ENCODE data around the gene GABRA1.
A peak's percentile ranks its signal among the peaks of the same experiment; 100 is the strongest.

Gene GABRA1

GRCh38 chr5:161847941-161848391, at the start of gene GABRA1:
Gene GABRA1, plus strand, starts transcription at chr5:161848120. Its CDS starts 2,691 bp downstream, at chr5:161850811.
- no peak for DNase-seq (ENCODE audit: low read depth)
- H3K4me3 ChIP-seq (ENCODE audit: low read depth, low read length): no peak within 1 kb of the TSS
- TF ChIP-seq CTCF (IDR thresholded peaks at IDR 0.05; ENCODE audit: control insufficient read depth, extremely low read depth, insufficient read depth): no peak

GRCh38 chr5:161799316-161799715, 48.6 kb upstream of the GABRA1 start:
- no peak overlapping the region for H3K4me3 ChIP-seq (ENCODE audit: low read depth, low read length)
- TF ChIP-seq CTCF (IDR thresholded peaks at IDR 0.05; ENCODE audit: control insufficient read depth, extremely low read depth, insufficient read depth): no peak

GRCh38 chr5:161804263-161804662, 43.7 kb upstream of the GABRA1 start:
- H3K4me3 ChIP-seq (ENCODE audit: low read depth, low read length): no peak overlapping the region
- DNase-seq (ENCODE audit: low read depth): no peak
- no peak for TF ChIP-seq CTCF (IDR thresholded peaks at IDR 0.05; ENCODE audit: control insufficient read depth, extremely low read depth, insufficient read depth)

More at GRCh38 chr5:161799316-161799715, 48.6 kb upstream of the GABRA1 start:
- no peak for DNase-seq (ENCODE audit: low read depth)

- H3K4me3 ChIP-seq (ENCODE audit: low read depth, low read length): no peak overlapping the region
- peak; percentile 13 for DNase-seq (ENCODE audit: low read depth)
- TF ChIP-seq CTCF (IDR thresholded peaks at IDR 0.05; ENCODE audit: control insufficient read depth, extremely low read depth, insufficient read depth): no peak
Measured at GRCh38 chr5:161846746-161847145, 1.2 kb upstream of the GABRA1 start.

GRCh38 chr5:161847447-161847846, 473 bp upstream of the GABRA1 start:
- no peak for TF ChIP-seq CTCF (IDR thresholded peaks at IDR 0.05; ENCODE audit: control insufficient read depth, extremely low read depth, insufficient read depth)

GRCh38 chr5:161850491-161850890, 2.6 kb downstream of the GABRA1 start:
- H3K4me3 ChIP-seq (ENCODE audit: low read depth, low read length): no peak overlapping the region
- DNase-seq (ENCODE audit: low read depth): no peak
- TF ChIP-seq CTCF (IDR thresholded peaks at IDR 0.05; ENCODE audit: control insufficient read depth, extremely low read depth, insufficient read depth): no peak

More at GRCh38 chr5:161847447-161847846, 473 bp upstream of the GABRA1 start:
- H3K4me3 ChIP-seq (ENCODE audit: low read depth, low read length): no peak overlapping the region
- DNase-seq (ENCODE audit: low read depth): no peak

- DNase-seq (ENCODE audit: low read depth): no peak
- TF ChIP-seq CTCF (IDR thresholded peaks at IDR 0.05; ENCODE audit: control insufficient read depth, extremely low read depth, insufficient read depth): peak; percentile 62
- no peak overlapping the region for H3K4me3 ChIP-seq (ENCODE audit: low read depth, low read length)
Measured at GRCh38 chr5:161851691-161852299, 3.9 kb downstream of the GABRA1 start.

All from LNCaP clone FGC (cell line).